IMR-90 (cell line): Measurements from ENCODE around the gene FAM227B. TPM values are rescaled to one million over a fixed set of nuclear protein-coding genes. Genes with fewer than 3 reads are reported as not detected.

ENCODE experiments used
- ATAC-seq: fragments of 200-7000 bp; cut with Tn5 transposase; 2 replicates; pipeline ENCODE4 v1.9.1; 2020; ENCODE audit warnings: low read depth, mild to moderate bottlenecking, moderate library complexity
- BruUV-seq: library from RNA; stranded (reverse); fragments of 400-500 nt; replicated peaks from 2 replicates; lab custom pipeline; 2021; lab: Mats Ljungman, UMichigan
- CTCF ChIA-PET: fragments of 300-600 bp; formaldehyde crosslinking; extraction: SDS; loops from one replicate; lab custom pipeline; 2021; ENCODE audit warnings: antibody characterized with exemption; lab: Yijun Ruan, JAX
- POLR2A ChIA-PET: fragments of 300-600 bp; sonication (Branson Sonifier 250); formaldehyde crosslinking; loops from one replicate; lab custom pipeline; 2022; ENCODE audit warnings: antibody characterized with exemption; ENCODE audit not compliant: unreplicated experiment; lab: Charles Lee
- DNase-seq: peaks from one replicate; pipeline ENCODE4 v3.0.0; 2013
- H2AFZ ChIP-seq: replicated peaks from 2 replicates; pipeline ENCODE3; 2013; ENCODE audit warnings: low read length, mild to moderate bottlenecking; ENCODE audit not compliant: poor library complexity
- H2AK5ac ChIP-seq: 2 replicates; pipeline ENCODE4 v1.6.1; 2013; ENCODE audit warnings: low read depth, low read length, inconsistent platforms
- H2AK9ac ChIP-seq: replicated peaks from 2 replicates; pipeline ENCODE3; 2013; ENCODE audit warnings: mild to moderate bottlenecking, low read depth, low read length, moderate library complexity; ENCODE audit not compliant: poor library complexity
- H2BK120ac ChIP-seq: 2 replicates; pipeline ENCODE4 v1.6.1; 2013; ENCODE audit warnings: low read depth, low read length, inconsistent platforms
- H2BK15ac ChIP-seq: 3 replicates; pipeline ENCODE4 v1.6.1; 2013; ENCODE audit warnings: low read depth, low read length, inconsistent platforms
- H2BK20ac ChIP-seq: 2 replicates; pipeline ENCODE4 v1.6.1; 2013; ENCODE audit warnings: low read depth, mild to moderate bottlenecking, inconsistent platforms, low read length, moderate library complexity
- H2BK5ac ChIP-seq: 2 replicates; pipeline ENCODE4 v1.6.1; 2013; ENCODE audit warnings: mild to moderate bottlenecking, low read depth, low read length, inconsistent platforms; ENCODE audit not compliant: poor library complexity, severe bottlenecking
- H3K14ac ChIP-seq: replicated peaks from 2 replicates; pipeline ENCODE4 v1.6.1; 2013; ENCODE audit warnings: low read depth, low read length, inconsistent platforms
- H3K18ac ChIP-seq: 2 replicates; pipeline ENCODE4 v1.6.1; 2013; ENCODE audit warnings: low read depth, low read length, control low read depth
- H3K23ac ChIP-seq: 2 replicates; pipeline ENCODE4 v1.6.1; 2013; ENCODE audit warnings: low read depth, low read length, inconsistent platforms
- H3K27ac ChIP-seq: 2 replicates; pipeline ENCODE4 v1.5.1; 2013; ENCODE audit warnings: mild to moderate bottlenecking, control low read depth, low read length; ENCODE audit not compliant: insufficient read depth
- H3K27me3 ChIP-seq: 2 replicates; pipeline ENCODE4 v1.6.1; 2013; ENCODE audit warnings: low read length; ENCODE audit not compliant: control insufficient read depth, insufficient read depth
- H3K36me3 ChIP-seq: 2 replicates; pipeline ENCODE4 v1.6.1; 2013; ENCODE audit warnings: low read length, mixed read lengths; ENCODE audit not compliant: control insufficient read depth, insufficient read depth
- H3K4ac ChIP-seq: 2 replicates; pipeline ENCODE4 v1.6.1; 2013; ENCODE audit warnings: low read depth, low read length, inconsistent platforms
- H3K4me1 ChIP-seq: 2 replicates; pipeline ENCODE4 v1.6.1; 2013; ENCODE audit warnings: low read length, mixed read lengths; ENCODE audit not compliant: control insufficient read depth, insufficient read depth
- H3K4me2 ChIP-seq: 2 replicates; pipeline ENCODE4 v1.6.1; 2013; ENCODE audit warnings: low read depth, mild to moderate bottlenecking, control low read depth, low read length, moderate library complexity
- H3K4me3 ChIP-seq: 2 replicates; pipeline ENCODE4 v1.5.1; 2013; ENCODE audit warnings: low read depth, mild to moderate bottlenecking, control low read depth, low read length, moderate library complexity; ENCODE audit not compliant: insufficient read depth
- H3K56ac ChIP-seq: 2 replicates; pipeline ENCODE4 v1.6.1; 2013; ENCODE audit warnings: low read length, inconsistent platforms; ENCODE audit not compliant: insufficient read depth; ENCODE audit errors: extremely low read depth
- H3K79me1 ChIP-seq, 2 experiments: 2 replicates each; pipeline ENCODE4 v1.6.1; 2013; ENCODE audit warnings: low read length in 2 of 2, inconsistent platforms in 1 of 2, low read depth in 1 of 2
- H3K9ac ChIP-seq: 2 replicates; pipeline ENCODE4 v1.6.1; 2013; ENCODE audit warnings: low read depth, low read length, control low read depth
- H3K9me1 ChIP-seq: 2 replicates; pipeline ENCODE4 v1.6.1; 2013; ENCODE audit warnings: low read length, inconsistent platforms; ENCODE audit not compliant: insufficient read depth
- H3K9me3 ChIP-seq: 2 replicates; pipeline ENCODE4 v1.6.1; 2013; ENCODE audit warnings: low read length; ENCODE audit not compliant: control insufficient read depth, insufficient read depth
- H4K20me1 ChIP-seq: 2 replicates; pipeline ENCODE4 v1.6.1; 2013; ENCODE audit warnings: low read length, inconsistent platforms; ENCODE audit not compliant: insufficient read depth
- H4K5ac ChIP-seq: 2 replicates; pipeline ENCODE4 v1.6.1; 2013; ENCODE audit warnings: mild to moderate bottlenecking, low read depth, low read length, control low read depth
- H4K8ac ChIP-seq, 2 experiments: 2 replicates each; pipeline ENCODE4 v1.6.1; 2013; ENCODE audit warnings: low read depth in 2 of 2, low read length in 2 of 2, control low read depth in 1 of 2, inconsistent platforms in 1 of 2
- H4K91ac ChIP-seq: 2 replicates; pipeline ENCODE4 v1.6.1; 2013; ENCODE audit warnings: low read depth, low read length, inconsistent platforms; ENCODE audit not compliant: insufficient read depth
- CEBPB ChIP-seq: IDR thresholded peaks from 2 replicates; pipeline ENCODE4 v1.6.1; 2012; ENCODE audit warnings: low read depth, low read length, improper control_type of control experiment
- CHD1 ChIP-seq: IDR thresholded peaks from 2 replicates; pipeline ENCODE4 v1.6.1; 2012; ENCODE audit warnings: low read depth, low read length, improper control_type of control experiment
- ELK1 ChIP-seq: fragments of 150-350 bp; IDR thresholded peaks from 2 replicates; pipeline ENCODE4 v1.6.1; 2016; ENCODE audit warnings: low read depth, mild to moderate bottlenecking, low read length, moderate library complexity, borderline replicate concordance
- FOS ChIP-seq: fragments of 150-350 bp; IDR thresholded peaks from 2 replicates; pipeline ENCODE4 v1.6.1; 2016; ENCODE audit warnings: low read depth, low read length
- MAFK ChIP-seq: IDR thresholded peaks from 2 replicates; pipeline ENCODE4 v1.6.1; 2012; ENCODE audit warnings: low read depth, low read length, improper control_type of control experiment
- MAZ ChIP-seq: IDR thresholded peaks from 2 replicates; pipeline ENCODE4 v1.6.1; 2012; ENCODE audit warnings: low read depth, mild to moderate bottlenecking, low read length, improper control_type of control experiment, moderate library complexity, borderline replicate concordance
- MXI1 ChIP-seq: IDR thresholded peaks from 2 replicates; pipeline ENCODE4 v1.6.1; 2012; ENCODE audit warnings: low read depth, mild to moderate bottlenecking, low read length, moderate library complexity, borderline replicate concordance
- NFE2L2 ChIP-seq: fragments of 150-350 bp; IDR thresholded peaks from 2 replicates; pipeline ENCODE4 v1.6.1; 2016; ENCODE audit warnings: low read depth, mild to moderate bottlenecking, low read length
- POLR2A ChIP-seq: IDR thresholded peaks from 2 replicates; pipeline ENCODE4 v1.6.1; 2012; ENCODE audit warnings: mild to moderate bottlenecking, low read depth, low read length
- RAD21 ChIP-seq: IDR thresholded peaks from 2 replicates; pipeline ENCODE4 v1.6.1; 2012; ENCODE audit warnings: low read length, improper control_type of control experiment
- RCOR1 ChIP-seq: IDR thresholded peaks from 2 replicates; pipeline ENCODE4 v1.6.1; 2012; ENCODE audit warnings: mild to moderate bottlenecking, low read length, improper control_type of control experiment; ENCODE audit not compliant: insufficient replicate concordance
- RFX5 ChIP-seq: IDR thresholded peaks from 2 replicates; pipeline ENCODE4 v1.8.0; 2012; ENCODE audit warnings: low read depth, mild to moderate bottlenecking, low read length, moderate library complexity
- USF2 ChIP-seq: fragments of 150-350 bp; IDR thresholded peaks from 2 replicates; pipeline ENCODE4 v1.6.1; 2017; ENCODE audit warnings: mild to moderate bottlenecking, antibody characterized with exemption, low read length, low read depth
- WGBS, 2 experiments: methylation state at CpG; one replicate each; pipeline versions ENCODE4 v1.1.5 to v1.1.7; 2013; ENCODE audit warnings: missing lambda C conversion rate in 2 of 2; ENCODE audit not compliant: insufficient read length in 1 of 2; ENCODE audit errors: extremely low coverage in 2 of 2; 5-methylcytosine and 5-hydroxymethylcytosine counted together
- dilution Hi-C: fragments of 300-500 bp; cut with HindIII; formaldehyde crosslinking; loops from one replicate; pipeline ENCODE4 v1.14.3; 2018; ENCODE audit warnings: low sequenced_read_pairs; ENCODE audit not compliant: unreplicated experiment
- in situ Hi-C: fragments of 300-500 bp; cut with MboI; formaldehyde crosslinking; loops from 3 replicates; pipeline ENCODE4 v1.14.3; 2019; ENCODE audit warnings: low sequenced_read_pairs, inconsistent platforms, mixed read lengths
- intact Hi-C: fragments of 100-400 bp; cut with micrococcal nuclease; formaldehyde crosslinking; loops from 2 replicates; pipeline ENCODE4 v1.10.0; 2022
- polyA plus RNA-seq, 3 experiments: library from polyadenylated mRNA; depleted of rRNA; stranded (reverse); fragments of >200 nt; gene quantifications; 2 replicates each; pipeline ENCODE4 v1.2.3, GENCODE V29; 2012; ENCODE audit warnings: low replicate concordance in 1 of 3
- total RNA-seq: library from RNA; depleted of rRNA; stranded (reverse); fragments of >200 nt; gene quantifications from 2 replicates; pipeline ENCODE4 v1.2.3, GENCODE V29; 2012

FAM227B gene
- total and polyA plus RNA-seq, 2 of the 4 experiments (the other 2 are of a cell fraction): 1.8 to 3.0 TPM

- no peak overlapping the region for H3K4me2 ChIP-seq
- ChIA-PET CTCF (interaction anchor here (0.6 kb wide), 1 partner anchor 1293 kb away, joined by 3 read pairs; no protein-coding TSS in a partner anchor), POLR2A (no interaction called here)
- H3K9ac ChIP-seq: no peak overlapping the region
- peaks cover 10% of the 10 kb centered on the region for H3K9me3 ChIP-seq
- no TSS peak for BruUV-seq
- H3K4me1 ChIP-seq: no peaks in the 10 kb centered on the region; the same call in 1 of the 2 replicates
- no peaks in the 10 kb centered on the region for H3K36me3 ChIP-seq
- H3K79me1 ChIP-seq: no peaks in the 10 kb centered on the region
- H4K91ac ChIP-seq: no peak overlapping the region
- intact Hi-C loops: no loop called here
- no peak overlapping the region for H3K4me3 ChIP-seq
- TF ChIP-seq RCOR1 (no peak), ELK1 (no peak), MAZ (no peak), MAFK (no peak), RAD21 (no peak), CHD1 (no peak), NFE2L2 (no peak), USF2 (no peak), RFX5 (no peak), POLR2A (no peak), FOS (no peak), MXI1 (no peak), CEBPB (no peak)
- H2BK20ac ChIP-seq: no peak overlapping the region
- H2AK5ac ChIP-seq: no peak overlapping the region
- no peak overlapping the region for H3K14ac ChIP-seq
- H3K23ac ChIP-seq: no peak overlapping the region
- DNase-seq: no peak
- no peak for ATAC-seq
- no peaks in the 10 kb centered on the region for H4K20me1 ChIP-seq
- no peak overlapping the region for H3K4ac ChIP-seq
- H3K27me3 ChIP-seq: no peaks in the 10 kb centered on the region
- no peak overlapping the region for H4K8ac ChIP-seq
- dilution Hi-C loops: no loop called here
- WGBS, 2 experiments: no CpG with 5 or more reads among the region's 2 CpGs
- no peak overlapping the region for H4K5ac ChIP-seq
- H3K56ac ChIP-seq: no peak overlapping the region
- no peak overlapping the region for H2BK5ac ChIP-seq
- no peak overlapping the region for H3K18ac ChIP-seq
- no peak overlapping the region for H2AK9ac ChIP-seq
- H2BK120ac ChIP-seq: no peak overlapping the region
- in situ Hi-C loops: loop anchor here (25.0 kb wide), 1 partner anchor 368 kb away; no protein-coding TSS in a partner anchor
- no peak overlapping the region for H3K27ac ChIP-seq
- H3K9me1 ChIP-seq: no peaks in the 10 kb centered on the region
- no peak overlapping the region for H2AFZ ChIP-seq
- H2BK15ac ChIP-seq: no peak overlapping the region
These were observed 15.0 kb downstream of the FAM227B start for GRCh38 chr15:49605588-49605987.
